IMR-90 (cell line): Measurements from ENCODE around the gene RAMP3. TPM values are rescaled to one million over a fixed set of nuclear protein-coding genes. Genes with fewer than 3 reads are reported as not detected.

Experiments used
- ATAC-seq: fragments of 200-7000 bp; cut with Tn5 transposase; 2 replicates; pipeline ENCODE4 v1.9.1; 2020; ENCODE audit warnings: low read depth, mild to moderate bottlenecking, moderate library complexity
- BruUV-seq: library from RNA; stranded (reverse); fragments of 400-500 nt; replicated peaks from 2 replicates; lab custom pipeline; 2021; lab: Mats Ljungman, UMichigan
- CTCF ChIA-PET: fragments of 300-600 bp; formaldehyde crosslinking; extraction: SDS; loops from one replicate; lab custom pipeline; 2021; ENCODE audit warnings: antibody characterized with exemption; lab: Yijun Ruan, JAX
- POLR2A ChIA-PET: fragments of 300-600 bp; sonication (Branson Sonifier 250); formaldehyde crosslinking; loops from one replicate; lab custom pipeline; 2022; ENCODE audit warnings: antibody characterized with exemption; ENCODE audit not compliant: unreplicated experiment; lab: Charles Lee
- DNase-seq: peaks from one replicate; pipeline ENCODE4 v3.0.0; 2013
- H2AFZ ChIP-seq: replicated peaks from 2 replicates; pipeline ENCODE3; 2013; ENCODE audit warnings: low read length, mild to moderate bottlenecking; ENCODE audit not compliant: poor library complexity
- H2AK5ac ChIP-seq: 2 replicates; pipeline ENCODE4 v1.6.1; 2013; ENCODE audit warnings: low read depth, low read length, inconsistent platforms
- H2AK9ac ChIP-seq: replicated peaks from 2 replicates; pipeline ENCODE3; 2013; ENCODE audit warnings: mild to moderate bottlenecking, low read depth, low read length, moderate library complexity; ENCODE audit not compliant: poor library complexity
- H2BK120ac ChIP-seq: 2 replicates; pipeline ENCODE4 v1.6.1; 2013; ENCODE audit warnings: low read depth, low read length, inconsistent platforms
- H2BK15ac ChIP-seq: 3 replicates; pipeline ENCODE4 v1.6.1; 2013; ENCODE audit warnings: low read depth, low read length, inconsistent platforms
- H2BK20ac ChIP-seq: 2 replicates; pipeline ENCODE4 v1.6.1; 2013; ENCODE audit warnings: low read depth, mild to moderate bottlenecking, inconsistent platforms, low read length, moderate library complexity
- H2BK5ac ChIP-seq: 2 replicates; pipeline ENCODE4 v1.6.1; 2013; ENCODE audit warnings: mild to moderate bottlenecking, low read depth, low read length, inconsistent platforms; ENCODE audit not compliant: poor library complexity, severe bottlenecking
- H3K14ac ChIP-seq: replicated peaks from 2 replicates; pipeline ENCODE4 v1.6.1; 2013; ENCODE audit warnings: low read depth, low read length, inconsistent platforms
- H3K18ac ChIP-seq: 2 replicates; pipeline ENCODE4 v1.6.1; 2013; ENCODE audit warnings: low read depth, low read length, control low read depth
- H3K23ac ChIP-seq: 2 replicates; pipeline ENCODE4 v1.6.1; 2013; ENCODE audit warnings: low read depth, low read length, inconsistent platforms
- H3K27ac ChIP-seq: 2 replicates; pipeline ENCODE4 v1.5.1; 2013; ENCODE audit warnings: mild to moderate bottlenecking, control low read depth, low read length; ENCODE audit not compliant: insufficient read depth
- H3K27me3 ChIP-seq: 2 replicates; pipeline ENCODE4 v1.6.1; 2013; ENCODE audit warnings: low read length; ENCODE audit not compliant: control insufficient read depth, insufficient read depth
- H3K36me3 ChIP-seq: 2 replicates; pipeline ENCODE4 v1.6.1; 2013; ENCODE audit warnings: low read length, mixed read lengths; ENCODE audit not compliant: control insufficient read depth, insufficient read depth
- H3K4ac ChIP-seq: 2 replicates; pipeline ENCODE4 v1.6.1; 2013; ENCODE audit warnings: low read depth, low read length, inconsistent platforms
- H3K4me1 ChIP-seq: 2 replicates; pipeline ENCODE4 v1.6.1; 2013; ENCODE audit warnings: low read length, mixed read lengths; ENCODE audit not compliant: control insufficient read depth, insufficient read depth
- H3K4me2 ChIP-seq: 2 replicates; pipeline ENCODE4 v1.6.1; 2013; ENCODE audit warnings: low read depth, mild to moderate bottlenecking, control low read depth, low read length, moderate library complexity
- H3K4me3 ChIP-seq: 2 replicates; pipeline ENCODE4 v1.5.1; 2013; ENCODE audit warnings: low read depth, mild to moderate bottlenecking, control low read depth, low read length, moderate library complexity; ENCODE audit not compliant: insufficient read depth
- H3K56ac ChIP-seq: 2 replicates; pipeline ENCODE4 v1.6.1; 2013; ENCODE audit warnings: low read length, inconsistent platforms; ENCODE audit not compliant: insufficient read depth; ENCODE audit errors: extremely low read depth
- H3K79me1 ChIP-seq, 2 experiments: 2 replicates each; pipeline ENCODE4 v1.6.1; 2013; ENCODE audit warnings: low read length in 2 of 2, inconsistent platforms in 1 of 2, low read depth in 1 of 2
- H3K9ac ChIP-seq: 2 replicates; pipeline ENCODE4 v1.6.1; 2013; ENCODE audit warnings: low read depth, low read length, control low read depth
- H3K9me1 ChIP-seq: 2 replicates; pipeline ENCODE4 v1.6.1; 2013; ENCODE audit warnings: low read length, inconsistent platforms; ENCODE audit not compliant: insufficient read depth
- H3K9me3 ChIP-seq: 2 replicates; pipeline ENCODE4 v1.6.1; 2013; ENCODE audit warnings: low read length; ENCODE audit not compliant: control insufficient read depth, insufficient read depth
- H4K20me1 ChIP-seq: 2 replicates; pipeline ENCODE4 v1.6.1; 2013; ENCODE audit warnings: low read length, inconsistent platforms; ENCODE audit not compliant: insufficient read depth
- H4K5ac ChIP-seq: 2 replicates; pipeline ENCODE4 v1.6.1; 2013; ENCODE audit warnings: mild to moderate bottlenecking, low read depth, low read length, control low read depth
- H4K8ac ChIP-seq, 2 experiments: 2 replicates each; pipeline ENCODE4 v1.6.1; 2013; ENCODE audit warnings: low read depth in 2 of 2, low read length in 2 of 2, control low read depth in 1 of 2, inconsistent platforms in 1 of 2
- H4K91ac ChIP-seq: 2 replicates; pipeline ENCODE4 v1.6.1; 2013; ENCODE audit warnings: low read depth, low read length, inconsistent platforms; ENCODE audit not compliant: insufficient read depth
- MAZ ChIP-seq: IDR thresholded peaks from 2 replicates; pipeline ENCODE4 v1.6.1; 2012; ENCODE audit warnings: low read depth, mild to moderate bottlenecking, low read length, improper control_type of control experiment, moderate library complexity, borderline replicate concordance
- WGBS, 2 experiments: methylation state at CpG; one replicate each; pipeline versions ENCODE4 v1.1.5 to v1.1.7; 2013; ENCODE audit warnings: missing lambda C conversion rate in 2 of 2; ENCODE audit not compliant: insufficient read length in 1 of 2; ENCODE audit errors: extremely low coverage in 2 of 2; 5-methylcytosine and 5-hydroxymethylcytosine counted together
- dilution Hi-C: fragments of 300-500 bp; cut with HindIII; formaldehyde crosslinking; loops from one replicate; pipeline ENCODE4 v1.14.3; 2018; ENCODE audit warnings: low sequenced_read_pairs; ENCODE audit not compliant: unreplicated experiment
- in situ Hi-C: fragments of 300-500 bp; cut with MboI; formaldehyde crosslinking; loops from 3 replicates; pipeline ENCODE4 v1.14.3; 2019; ENCODE audit warnings: low sequenced_read_pairs, inconsistent platforms, mixed read lengths
- intact Hi-C: fragments of 100-400 bp; cut with micrococcal nuclease; formaldehyde crosslinking; loops from 2 replicates; pipeline ENCODE4 v1.10.0; 2022
- polyA plus RNA-seq, 3 experiments: library from polyadenylated mRNA; depleted of rRNA; stranded (reverse); fragments of >200 nt; gene quantifications; 2 replicates each; pipeline ENCODE4 v1.2.3, GENCODE V29; 2012; ENCODE audit warnings: low replicate concordance in 1 of 3
- total RNA-seq: library from RNA; depleted of rRNA; stranded (reverse); fragments of >200 nt; gene quantifications from 2 replicates; pipeline ENCODE4 v1.2.3, GENCODE V29; 2012

Gene RAMP3
- total and polyA plus RNA-seq, 2 of the 4 experiments (the other 2 are of a cell fraction), result not detected

- no peak overlapping the region for H2AFZ ChIP-seq
- no peak overlapping the region for H3K14ac ChIP-seq
- no peak overlapping the region for H2AK5ac ChIP-seq
- H2BK20ac ChIP-seq, result no peak overlapping the region
- no TSS peak for BruUV-seq
- 0 out of 2 replicates have a peak, but pooled peaks cover 2% of the 10 kb centered on the region for H3K9me1 ChIP-seq
- H3K36me3 ChIP-seq, result no peaks in the 10 kb centered on the region
- no peak overlapping the region for H3K4me2 ChIP-seq
- ChIA-PET POLR2A (no interaction called here), CTCF (no interaction called here)
- no peak overlapping the region for H3K56ac ChIP-seq
- no peaks in the 10 kb centered on the region for H3K9me3 ChIP-seq
- peaks cover 20% of the 10 kb centered on the region for H3K27me3 ChIP-seq
- no peaks in the 10 kb centered on the region for H3K4me1 ChIP-seq
- H3K4ac ChIP-seq, result no peak overlapping the region
- no peak overlapping the region for H3K27ac ChIP-seq
- no peaks in the 10 kb centered on the region for H3K79me1 ChIP-seq
- intact Hi-C loops, result no loop called here
- no peak overlapping the region for H3K18ac ChIP-seq
- no peak overlapping the region for H3K23ac ChIP-seq
- no peak for TF ChIP-seq MAZ
- no peak overlapping the region for H3K4me3 ChIP-seq
- ATAC-seq (no peak), DNase-seq (no peak)
- H4K20me1 ChIP-seq, result no peaks in the 10 kb centered on the region
- no peak overlapping the region for H2BK15ac ChIP-seq
- no peak overlapping the region for H2BK5ac ChIP-seq
- no peak overlapping the region for H4K5ac ChIP-seq
- H3K9ac ChIP-seq, result no peak overlapping the region
- H2AK9ac ChIP-seq, result no peak overlapping the region
- no peak overlapping the region for H2BK120ac ChIP-seq
- H4K8ac ChIP-seq, result no peak overlapping the region
- no CpG with 5 or more reads among the region's 11 CpGs for WGBS, 2 experiments
- no peak overlapping the region for H4K91ac ChIP-seq
- in situ Hi-C loops, result no loop called here
- dilution Hi-C loops, result no loop called here
Observed at GRCh38 chr7:45220846-45221618, 63.4 kb downstream of the RAMP3 start.
